Measurements from ENCODE around the gene PMM2.

DNA sequence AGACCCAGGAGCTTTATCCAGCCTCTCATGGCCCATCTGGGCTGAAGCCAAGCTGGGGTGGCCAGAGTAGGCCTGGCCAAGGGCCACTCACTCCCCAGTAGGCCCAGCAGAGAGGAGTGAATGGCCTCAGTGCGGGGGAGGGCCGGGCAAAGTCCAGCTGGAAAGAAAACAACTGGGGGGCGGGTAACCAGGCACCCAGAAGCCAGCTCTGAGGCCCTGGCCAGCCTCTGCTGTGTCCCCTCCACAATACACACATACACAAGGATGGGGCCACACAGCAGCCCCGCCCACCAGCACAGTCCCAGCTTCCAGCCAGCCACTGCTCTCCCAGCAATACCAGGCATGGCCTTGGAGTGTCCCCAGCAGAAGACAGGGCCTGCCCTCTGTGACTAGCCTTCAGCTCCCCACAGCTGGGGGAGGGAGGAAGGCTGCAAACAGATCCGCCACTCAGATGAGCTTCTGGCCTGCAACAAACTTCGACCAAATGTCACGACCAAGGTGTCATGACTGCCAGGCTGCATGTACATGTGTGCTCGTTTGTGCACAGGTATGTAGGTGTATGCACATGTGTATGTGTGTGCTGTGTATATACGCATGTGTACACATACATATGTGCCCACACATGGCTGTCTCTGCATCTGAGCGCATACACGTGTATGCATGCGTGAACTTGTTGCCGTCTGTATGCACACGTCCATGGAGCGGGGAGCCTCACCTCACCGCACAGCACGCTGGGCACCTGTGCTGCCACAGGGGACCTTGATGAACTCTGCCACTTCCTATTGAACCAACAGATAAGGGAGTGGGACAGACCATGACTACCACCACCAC is 66.2 kb downstream of the PMM2 start:
- TF ChIP-seq EZH2phosphoT487 (IDR thresholded peaks at IDR 0.05; ENCODE audit: insufficient read depth, low read depth) (no peak), EZH2 (IDR thresholded peaks at IDR 0.05; ENCODE audit: insufficient read depth, poor library complexity, severe bottlenecking) (no peak)
